Stimulated activated CD4-positive, alpha-beta T cell treated with anti-CD3 and anti-CD28 coated beads, Interleukin-15, amount 100 ng/mL, for 1 hour (primary cell): ENCODE results near the gene GRIP2.

Experiments
- DNase-seq, 2 donors: peaks; one replicate each; pipeline ENCODE4 v3.0.0-alpha.2; 2020; ENCODE audit warnings: low read depth in 1 of 2, low spot score in 1 of 2

The GRIP2 gene

DNA sequence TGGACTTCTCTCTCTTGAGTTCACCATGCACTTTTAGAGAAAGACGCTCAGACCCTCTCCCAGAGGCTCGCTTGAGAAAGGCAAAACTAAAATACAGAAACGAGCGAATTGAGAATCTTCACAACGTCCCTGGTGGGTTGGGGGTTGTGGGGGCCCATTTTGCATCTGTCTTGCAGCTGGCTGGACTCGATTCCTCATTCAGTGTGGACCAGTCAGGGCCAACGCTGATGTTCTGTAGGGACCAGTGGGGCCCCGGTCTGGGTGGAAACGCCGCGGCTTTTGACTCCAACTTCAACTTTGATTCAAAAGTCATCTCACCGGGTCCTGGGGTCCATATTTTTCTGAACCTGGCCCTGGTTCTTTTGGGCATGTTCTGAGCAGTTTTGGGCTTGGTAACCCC, 69.7 kb downstream of the GRIP2 start:
- no peak for DNase-seq

DNA sequence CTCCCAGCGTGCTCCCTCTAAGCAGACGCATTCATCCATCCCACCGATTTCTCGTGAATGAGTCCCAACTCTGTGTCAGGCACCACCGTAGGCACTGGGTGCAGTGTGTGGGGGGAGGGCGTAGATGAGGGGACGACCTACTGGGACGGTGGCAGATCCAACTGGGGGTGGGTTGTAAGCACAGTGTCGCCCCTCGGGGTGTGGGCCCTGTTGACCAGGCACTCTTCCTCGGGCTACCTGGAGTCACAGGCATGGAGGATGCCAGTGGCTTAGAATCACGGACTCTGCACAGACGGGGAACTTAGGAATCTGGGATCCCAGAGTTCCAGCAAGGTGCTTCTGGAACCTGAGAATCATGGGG, 71.5 kb downstream of the GRIP2 start:
- no peak for DNase-seq

DNA sequence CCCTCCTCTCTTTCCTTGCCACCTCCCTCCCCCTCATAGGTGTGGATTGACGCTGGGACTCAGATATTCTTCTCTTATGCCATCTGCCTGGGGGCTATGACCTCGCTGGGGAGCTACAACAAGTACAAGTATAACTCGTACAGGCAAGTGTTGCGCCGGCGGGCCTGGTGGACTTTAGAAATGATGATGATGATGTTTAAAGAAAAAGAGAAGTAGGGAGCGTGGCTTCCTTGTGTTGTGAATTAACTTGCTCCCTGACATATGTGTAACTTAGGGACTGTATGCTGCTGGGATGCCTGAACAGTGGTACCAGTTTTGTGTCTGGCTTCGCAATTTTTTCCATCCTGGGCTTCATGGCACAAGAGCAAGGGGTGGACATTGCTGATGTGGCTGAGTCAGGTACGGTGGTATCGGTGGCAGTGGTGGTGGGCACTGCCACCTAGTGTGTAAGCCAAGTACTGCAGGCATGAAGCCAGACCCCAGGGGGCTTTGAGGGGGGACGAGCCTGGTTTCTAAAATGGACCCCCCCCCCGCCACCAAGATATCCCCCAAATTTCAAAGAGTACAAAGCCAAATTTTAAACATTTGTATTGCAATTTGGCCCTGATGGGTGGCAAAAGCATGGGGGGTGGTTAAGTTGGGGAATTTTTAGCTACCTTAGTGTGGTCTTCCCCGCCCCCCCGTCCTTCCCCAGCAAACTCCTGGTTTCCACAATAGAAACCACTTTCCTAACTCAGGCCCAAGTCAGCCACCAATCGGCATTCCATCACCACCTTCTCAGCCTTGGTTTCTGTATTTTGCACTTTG, 72.1 kb downstream of the GRIP2 start:
- peak in 1 of 2 donors; percentile 31 for DNase-seq

DNA sequence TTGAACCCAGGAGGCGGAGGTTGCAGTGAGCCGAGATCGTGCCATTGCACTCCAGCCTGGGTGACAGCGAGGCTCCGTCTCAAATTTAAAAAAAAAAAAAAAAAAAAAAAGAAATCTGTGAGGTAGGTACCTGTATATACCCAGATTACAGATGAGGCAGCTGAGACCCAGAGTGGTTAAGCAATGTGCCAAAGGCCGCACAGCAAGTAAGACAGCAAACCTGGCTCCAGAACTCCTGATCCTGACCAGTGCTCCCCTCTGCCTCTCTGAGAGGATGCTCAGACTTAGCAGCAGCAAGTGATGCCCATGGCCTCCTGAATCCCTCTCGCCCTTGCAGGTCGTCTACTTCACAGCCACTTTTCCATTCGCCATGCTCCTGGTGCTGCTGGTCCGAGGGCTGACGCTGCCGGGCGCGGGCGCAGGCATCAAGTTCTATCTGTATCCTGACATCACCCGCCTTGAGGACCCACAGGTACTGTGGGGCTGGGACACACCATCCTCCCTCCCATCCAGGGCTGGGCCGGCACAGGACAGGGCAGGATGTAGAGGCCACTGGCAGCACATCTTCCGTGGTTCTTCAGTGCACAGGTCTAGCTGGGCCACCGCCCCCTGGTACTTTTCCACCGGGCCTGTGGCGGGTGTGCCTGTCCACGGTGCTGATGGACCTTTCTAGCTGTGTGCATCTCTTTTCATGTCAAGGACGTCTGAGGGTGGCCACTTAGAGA, 73.8 kb downstream of the GRIP2 start:
- no peak for DNase-seq

DNA sequence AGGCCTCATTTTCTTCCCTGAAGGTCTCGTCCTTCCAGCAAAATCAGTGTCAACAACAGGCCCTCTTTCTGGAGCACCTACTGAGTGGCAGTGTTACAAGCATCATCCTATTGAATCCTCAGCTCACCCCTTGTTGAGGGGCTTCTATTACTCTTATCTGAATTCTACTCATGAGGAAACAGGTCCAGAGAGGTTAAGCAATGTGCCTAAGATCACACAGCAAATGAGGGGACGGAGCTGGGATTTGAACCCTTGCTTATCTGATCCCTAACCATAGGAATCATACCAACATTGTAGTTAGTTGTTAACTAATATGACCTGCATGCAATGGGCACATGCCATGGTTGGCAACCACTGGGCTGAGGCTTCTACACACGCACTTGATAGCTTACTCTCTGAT, 74.7 kb downstream of the GRIP2 start:
- no peak for DNase-seq

DNA sequence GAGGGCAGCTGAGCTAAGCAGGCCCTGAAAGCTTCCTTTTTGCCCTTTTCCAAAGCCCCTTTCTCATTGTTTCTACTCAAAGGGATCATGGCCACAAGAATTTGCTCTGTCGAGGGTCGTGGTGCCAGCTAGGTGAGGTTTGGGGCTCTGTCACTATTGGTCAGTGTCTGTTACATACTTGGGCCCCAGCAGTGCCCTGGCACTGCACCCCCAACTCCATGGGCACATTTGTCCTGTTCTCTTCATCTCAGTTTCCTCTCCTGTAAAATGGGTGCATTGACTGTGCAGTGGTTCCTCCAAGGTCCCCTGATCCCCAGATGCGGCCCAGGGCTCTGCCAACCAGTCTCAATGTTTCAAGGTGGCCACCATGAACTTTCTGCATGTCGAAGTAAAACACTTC, 75.6 kb downstream of the GRIP2 start:
- no peak for DNase-seq

DNA sequence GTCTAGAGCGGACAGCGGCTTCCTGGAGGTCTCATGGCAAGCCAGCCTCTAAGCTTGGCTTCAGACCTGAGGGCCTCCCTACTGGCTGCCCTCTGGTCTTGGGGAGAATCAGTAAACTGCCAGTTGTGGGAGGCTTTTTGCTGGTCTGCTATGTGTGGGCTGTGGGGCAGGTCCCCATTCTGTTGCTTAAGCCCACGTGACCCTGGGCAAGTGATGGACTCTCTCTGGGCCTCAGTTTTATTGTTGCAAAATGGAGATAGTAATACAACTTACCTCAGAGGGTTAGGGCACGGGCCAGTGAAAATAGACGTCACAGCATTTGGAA, 76.0 kb downstream of the GRIP2 start:
- DNase-seq = no peak

DNA sequence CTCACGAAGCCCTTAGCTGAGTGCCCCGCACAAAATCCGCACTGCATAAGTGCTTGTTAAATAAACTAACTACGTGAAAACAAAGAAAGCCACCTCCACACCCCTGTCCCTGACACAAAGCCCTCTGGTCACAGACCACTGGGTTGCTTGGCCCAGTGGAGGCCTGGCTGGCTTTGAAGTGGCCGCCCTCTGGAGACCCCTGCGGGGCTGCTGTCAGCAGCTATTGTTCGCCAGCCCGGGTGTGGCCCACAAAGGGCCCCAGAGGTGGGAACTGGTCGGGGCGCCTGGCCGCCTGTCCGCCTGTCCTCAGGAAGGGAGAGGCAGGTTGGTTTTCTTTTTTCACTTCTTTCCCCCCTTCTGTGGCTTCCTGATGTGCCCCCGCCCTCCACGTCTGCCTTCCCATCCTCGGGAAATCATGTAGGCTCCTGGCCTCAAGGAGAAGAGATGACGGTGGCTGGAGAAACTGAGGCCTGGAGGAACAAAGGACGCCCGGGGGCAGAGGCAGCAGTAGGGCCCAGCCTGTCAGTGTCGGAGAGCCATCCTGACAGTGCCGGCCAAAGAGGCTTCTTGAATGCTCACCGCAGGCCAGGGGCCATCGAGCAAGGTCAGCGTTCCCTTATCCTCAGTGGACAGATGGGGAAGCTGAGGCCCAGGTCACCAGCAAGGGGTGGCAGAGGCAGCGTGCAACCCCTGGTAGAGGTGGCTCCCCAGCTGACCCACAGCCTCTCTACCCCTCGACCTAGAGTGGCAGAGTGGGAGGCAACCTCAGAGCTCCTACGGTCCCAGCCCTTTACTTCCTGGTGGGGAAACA, 76.6 kb downstream of the GRIP2 start:
- no peak for DNase-seq

DNA sequence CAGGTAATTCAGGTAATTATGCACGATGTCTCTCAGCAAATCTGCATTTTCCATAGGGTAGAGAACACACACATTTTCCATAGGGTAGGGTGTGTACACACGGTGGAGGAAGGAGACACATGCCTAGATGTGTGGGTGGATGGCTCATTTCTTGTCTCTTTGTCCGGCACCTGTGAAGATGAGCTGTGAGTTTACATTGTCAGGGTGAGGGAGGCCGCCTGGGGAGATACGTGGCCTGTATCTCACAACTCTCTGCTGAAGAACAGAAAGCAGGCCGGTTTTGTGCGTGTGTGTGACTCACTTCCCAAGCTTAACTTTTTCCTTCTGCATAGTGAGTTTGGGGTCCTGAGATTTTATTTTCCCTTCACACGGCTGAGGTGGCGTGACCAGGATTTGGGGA, 77.4 kb downstream of the GRIP2 start:
- DNase-seq = no peak

DNA sequence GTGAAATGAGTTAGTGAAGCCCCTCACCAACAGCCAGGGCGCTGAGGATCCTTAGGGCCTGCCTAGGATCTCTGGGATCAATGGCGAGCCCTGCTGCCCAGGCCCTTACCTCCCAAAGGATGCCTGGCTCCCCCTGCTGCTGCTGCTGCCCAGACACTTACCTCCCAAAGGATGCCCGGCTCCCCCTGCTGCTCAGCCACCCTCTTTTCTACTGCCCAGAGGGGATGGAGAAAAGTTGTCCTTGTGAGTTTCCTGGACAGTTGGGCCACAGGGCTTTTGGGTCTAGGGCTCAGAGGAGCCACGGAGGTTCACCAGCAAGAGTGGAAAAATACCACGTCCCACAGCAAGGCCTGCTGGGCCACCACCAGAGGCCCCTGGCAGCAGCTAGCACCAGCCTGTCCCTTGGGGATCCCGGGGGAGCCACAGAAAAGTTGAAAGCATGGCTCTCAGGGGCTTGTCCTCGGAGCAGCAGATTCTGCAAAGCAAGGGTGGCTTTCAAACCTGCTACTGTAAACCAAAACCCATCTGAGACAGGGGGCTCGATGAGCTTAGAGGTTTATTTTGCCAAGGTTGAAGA, 78.3 kb downstream of the GRIP2 start:
- peak in 1 of 2 donors; percentile 13 for DNase-seq

DNA sequence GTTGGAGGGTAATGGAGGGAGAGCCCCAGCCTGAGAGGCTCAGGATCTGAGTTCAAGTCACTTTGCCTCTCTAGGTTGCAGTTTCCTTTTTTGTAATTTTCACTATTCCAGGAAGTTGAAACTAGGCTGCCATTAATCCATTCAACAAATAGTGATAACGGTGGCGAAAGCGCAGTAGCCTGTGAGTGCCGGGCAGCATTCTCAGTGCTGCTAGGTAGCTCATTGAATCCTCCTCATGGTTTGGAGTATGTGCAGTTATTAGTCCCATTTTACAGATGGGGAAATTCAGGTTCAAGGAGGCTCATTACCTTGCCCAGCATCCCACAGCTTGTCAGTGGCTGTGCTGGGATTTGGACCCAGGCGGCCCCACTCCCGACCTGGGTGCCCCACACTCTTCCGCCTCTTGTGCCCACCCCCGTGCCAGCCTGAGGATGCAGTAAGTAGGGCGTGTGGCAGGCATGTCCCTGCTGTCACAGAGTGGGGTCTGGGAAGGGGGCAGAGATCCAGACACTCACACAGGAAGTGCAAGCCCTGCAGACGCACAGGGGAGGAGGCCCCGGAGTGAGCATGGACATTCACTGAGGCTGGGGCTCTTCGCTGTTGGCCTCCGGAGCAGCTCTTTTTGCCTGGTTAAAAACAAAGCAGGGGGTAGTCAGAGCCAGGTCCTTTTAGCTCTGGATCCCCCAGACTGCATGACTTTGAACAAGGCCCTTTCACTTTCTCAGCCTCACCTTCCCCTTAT, 79.0 kb downstream of the GRIP2 start:
- DNase-seq = no peak

DNA sequence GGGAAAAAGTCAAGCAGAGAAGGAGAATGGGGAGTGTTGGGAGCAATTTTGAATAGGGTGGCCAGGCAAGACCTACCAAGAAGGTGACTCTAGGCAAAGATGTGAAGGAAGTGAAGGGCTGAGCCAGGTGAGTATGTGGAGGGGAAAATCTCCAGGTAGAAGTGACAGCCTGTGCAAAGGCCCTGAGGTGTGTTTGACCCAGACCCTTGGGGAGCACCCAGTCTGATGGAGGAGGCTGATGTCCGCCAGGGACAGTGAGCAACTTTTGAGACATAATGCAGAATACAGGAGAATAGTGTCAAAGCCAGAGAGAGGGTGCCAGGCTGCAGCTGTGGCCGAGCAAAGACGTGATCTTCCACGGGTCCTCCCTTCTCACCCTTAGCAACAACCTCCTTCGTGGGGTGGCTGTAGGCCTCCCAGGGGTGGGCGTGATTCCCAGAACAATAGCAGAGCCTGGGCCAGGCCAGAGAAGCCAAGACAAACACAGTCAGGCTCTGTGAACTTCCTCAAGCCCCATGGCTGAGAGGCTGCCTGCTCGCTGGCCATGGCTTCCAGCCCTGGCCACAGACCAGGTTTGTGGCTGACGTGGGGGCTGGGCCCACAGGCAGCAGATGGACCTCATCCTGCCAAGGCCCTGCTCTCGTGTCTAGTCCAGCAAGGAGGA, 79.7 kb downstream of the GRIP2 start:
- no peak for DNase-seq

DNA sequence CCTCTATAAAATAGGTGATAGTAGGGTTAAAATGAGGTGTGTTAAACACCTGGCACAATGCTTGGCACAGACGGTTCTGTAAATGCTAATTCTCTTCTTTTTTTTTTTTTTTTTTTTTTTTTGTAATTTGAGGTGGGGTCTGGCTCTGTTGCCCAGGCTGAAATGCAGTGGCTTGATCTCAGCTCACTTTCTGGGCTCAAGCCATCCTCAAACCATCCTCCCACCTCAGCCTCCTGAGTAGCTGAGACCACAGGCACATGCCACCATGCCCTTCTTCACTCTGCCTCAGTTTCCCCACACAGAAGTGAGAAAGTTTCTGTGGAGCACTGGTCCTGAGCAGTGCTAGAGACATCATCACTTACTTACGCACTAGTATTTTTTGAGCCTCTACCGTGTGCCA, 80.4 kb downstream of the GRIP2 start:
- DNase-seq = no peak

DNA sequence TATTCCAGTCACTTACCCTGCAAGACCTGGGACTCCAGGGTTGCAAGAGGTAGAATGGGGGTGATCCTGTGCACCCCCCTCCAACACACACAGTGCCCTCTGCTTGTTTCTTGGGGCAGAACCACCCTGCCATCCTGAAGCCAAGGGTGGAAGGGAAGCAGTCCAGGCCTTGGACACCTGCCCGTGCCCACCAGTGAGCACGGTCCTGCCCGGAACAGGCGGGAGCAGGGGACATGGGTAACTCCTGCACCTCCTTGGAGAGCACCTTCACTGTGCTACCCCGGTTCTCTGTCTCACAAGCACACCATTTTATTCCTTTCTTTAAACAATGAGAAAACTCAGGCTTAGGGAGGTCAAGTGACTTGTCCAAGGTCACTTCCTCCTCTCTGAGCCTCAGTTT, 80.8 kb downstream of the GRIP2 start:
- DNase-seq = no peak

DNA sequence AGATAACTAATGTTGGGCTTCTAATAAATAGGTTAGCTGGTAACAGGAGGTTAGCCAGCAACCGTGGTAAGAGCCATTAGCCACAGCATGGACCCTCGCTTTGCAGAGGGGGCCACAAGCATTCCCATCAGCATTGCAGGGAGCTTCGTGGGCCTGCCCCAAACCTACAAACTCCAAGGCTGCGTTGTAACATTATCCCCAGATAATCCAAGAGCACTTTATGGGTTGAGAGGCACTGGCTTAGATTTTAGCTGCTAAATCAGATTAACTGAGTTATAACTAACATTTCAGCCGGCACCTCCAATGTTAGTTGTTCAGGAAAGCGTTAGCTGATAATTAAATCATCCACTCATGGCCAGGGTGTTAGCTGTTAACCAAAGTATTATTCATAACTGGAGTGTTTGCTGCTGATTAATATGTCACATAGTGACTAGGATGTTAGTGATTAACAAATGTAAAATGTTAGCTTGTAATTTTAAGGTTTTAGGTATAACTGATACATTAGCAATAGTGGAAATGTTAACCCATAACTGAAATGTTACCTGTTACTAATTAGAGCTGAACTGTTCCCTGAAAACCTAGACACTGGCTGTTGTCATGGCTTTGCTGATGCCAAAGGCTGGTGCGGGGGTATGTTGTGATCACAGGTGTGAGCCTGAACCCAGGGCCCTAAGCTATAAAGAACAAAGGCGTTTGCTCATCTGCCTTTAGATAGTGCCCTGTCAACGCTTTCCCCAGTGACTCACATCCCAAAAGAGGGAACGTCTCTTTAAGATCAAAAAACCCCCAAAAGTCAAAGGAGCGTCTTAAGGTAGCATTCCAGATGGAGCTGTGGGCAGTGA, 81.5 kb downstream of the GRIP2 start:
- DNase-seq = no peak

DNA sequence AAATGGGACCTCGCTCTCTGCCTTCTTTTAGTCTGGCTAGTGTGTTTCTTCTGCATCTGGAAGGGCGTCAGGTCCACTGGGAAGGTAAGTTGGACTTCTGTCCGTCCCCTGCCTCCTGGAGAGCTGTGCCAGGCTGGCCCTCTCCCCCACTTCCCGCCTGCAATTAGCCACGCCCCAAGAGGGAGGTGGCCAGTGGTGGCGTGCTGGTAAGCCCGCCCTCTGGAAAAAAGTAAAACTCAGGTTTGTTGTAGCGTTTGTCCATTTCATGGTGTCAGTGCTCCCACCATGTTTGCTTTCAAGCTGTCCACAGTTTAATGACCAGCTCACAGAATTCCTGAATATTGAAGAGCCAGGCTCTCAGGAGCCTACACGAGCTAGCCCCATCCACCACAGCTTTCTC, 82.1 kb downstream of the GRIP2 start:
- DNase-seq = no peak

DNA sequence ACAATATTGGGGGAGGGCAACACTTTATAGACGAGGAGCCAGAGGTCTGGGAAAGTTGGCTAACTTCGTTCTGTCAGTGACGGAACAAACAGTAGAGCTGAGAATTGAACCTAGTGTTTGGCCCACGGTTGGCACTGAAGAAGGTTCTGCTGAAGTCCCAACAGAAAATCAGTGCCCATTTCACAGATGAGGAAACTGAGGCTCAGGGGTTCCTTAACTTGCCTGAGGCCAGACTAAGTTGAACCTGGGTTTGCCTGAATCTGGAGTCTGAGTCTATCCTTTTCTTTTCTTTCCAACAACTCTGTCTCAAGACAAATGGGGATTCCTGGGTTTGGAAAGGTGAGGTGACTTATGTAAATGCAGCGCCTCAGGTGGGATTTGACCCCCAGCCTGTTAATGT, 82.7 kb downstream of the GRIP2 start:
- DNase-seq = no peak

DNA sequence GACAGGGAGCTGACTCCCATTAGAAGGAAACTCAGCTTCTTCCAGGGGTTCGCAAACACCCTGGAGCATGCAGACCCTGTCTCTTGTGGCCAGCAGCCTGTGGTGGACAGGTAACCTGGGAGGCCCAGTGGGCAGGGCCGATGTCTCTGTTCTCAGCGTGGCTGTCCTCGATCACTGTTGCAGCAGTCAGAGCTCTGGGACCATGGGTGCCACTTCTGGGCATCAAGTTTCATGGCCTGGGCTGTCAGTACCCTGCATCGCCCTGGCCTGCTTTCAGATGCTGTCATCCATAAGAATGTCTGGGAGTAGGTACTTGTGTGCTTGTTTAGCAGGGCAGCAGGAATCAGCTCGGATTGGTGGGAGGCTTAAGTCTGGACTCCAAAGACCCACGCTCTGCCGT, 83.3 kb downstream of the GRIP2 start:
- DNase-seq = no peak

DNA sequence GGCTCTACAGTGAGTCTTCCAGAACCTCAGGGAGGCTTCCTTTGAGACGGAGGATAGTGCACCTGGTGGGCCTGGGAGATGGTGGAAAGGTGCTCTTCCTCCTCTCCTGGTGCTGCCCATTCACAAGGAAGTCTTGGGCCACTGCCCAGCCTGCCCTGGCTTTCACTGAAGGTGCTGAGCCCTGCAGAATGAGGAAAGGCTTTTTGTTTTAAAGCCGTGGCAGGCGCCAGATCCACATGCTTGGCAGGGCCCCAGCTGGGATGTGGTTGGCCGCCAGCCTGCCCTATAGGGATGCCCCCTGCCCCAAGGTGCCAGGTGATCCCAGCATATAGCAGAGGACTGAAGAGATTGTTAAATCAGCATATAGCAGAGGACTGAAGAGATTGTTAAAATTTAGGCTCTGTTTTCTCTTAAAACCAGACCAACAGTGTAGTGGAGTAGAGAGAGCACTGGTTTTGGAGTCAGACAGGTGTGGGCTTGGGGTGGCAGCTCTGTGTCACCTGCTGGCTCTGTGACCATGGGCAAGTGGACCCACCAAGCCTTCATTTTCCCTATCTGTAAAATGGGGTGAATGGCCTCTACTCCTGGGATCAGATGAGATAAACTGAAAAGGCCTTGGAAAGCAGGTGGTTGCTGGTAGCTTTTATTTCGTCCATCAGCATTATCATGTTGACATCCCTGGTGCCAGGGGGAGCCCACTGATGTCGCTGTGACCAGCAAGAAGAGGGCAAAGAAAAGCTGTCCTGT, 84.4 kb downstream of the GRIP2 start:
- no peak for DNase-seq
